ENCODE results near the gene MYT1. TPM values are rescaled to one million over a fixed set of nuclear protein-coding genes. Genes with fewer than 3 reads are reported as not detected.

The MYT1 gene
- polyA plus RNA-seq, 1 experiment, result not detected

DNA sequence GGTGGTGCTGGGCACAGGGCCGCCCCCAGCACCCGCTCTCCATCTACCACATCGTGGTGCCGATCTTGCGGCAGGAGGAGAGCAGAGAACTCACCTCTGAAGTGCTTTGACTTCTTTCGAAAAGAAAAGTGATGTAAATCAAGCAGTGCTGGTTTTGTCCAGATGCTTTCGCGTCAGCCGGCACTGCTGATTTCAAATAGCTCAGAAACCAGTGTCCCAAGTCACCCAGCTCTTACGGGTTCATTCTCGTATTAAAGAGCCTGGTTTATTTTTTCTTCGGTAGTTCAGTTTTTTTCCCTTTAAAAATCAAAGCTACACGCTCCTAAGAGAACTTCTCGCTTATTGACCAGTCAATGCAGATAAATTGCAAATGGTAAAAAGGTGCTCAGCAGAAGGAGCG lies 32.1 kb downstream of the MYT1 start:
- Histone ChIP-seq H3K27me3 (ENCODE audit: control insufficient read depth, insufficient read depth, low read length) (peaks cover 1% of the 10 kb centered on the region; the same call in 1 of the 2 replicates), H3K4me3 (ENCODE audit: low read depth, low read length) (no peak overlapping the region), H3K36me3 (ENCODE audit: control insufficient read depth, insufficient read depth, low read length) (no peaks in the 10 kb centered on the region)
- POLR2A ChIA-PET, result no interaction called here
- TF ChIP-seq, protein P1, sequence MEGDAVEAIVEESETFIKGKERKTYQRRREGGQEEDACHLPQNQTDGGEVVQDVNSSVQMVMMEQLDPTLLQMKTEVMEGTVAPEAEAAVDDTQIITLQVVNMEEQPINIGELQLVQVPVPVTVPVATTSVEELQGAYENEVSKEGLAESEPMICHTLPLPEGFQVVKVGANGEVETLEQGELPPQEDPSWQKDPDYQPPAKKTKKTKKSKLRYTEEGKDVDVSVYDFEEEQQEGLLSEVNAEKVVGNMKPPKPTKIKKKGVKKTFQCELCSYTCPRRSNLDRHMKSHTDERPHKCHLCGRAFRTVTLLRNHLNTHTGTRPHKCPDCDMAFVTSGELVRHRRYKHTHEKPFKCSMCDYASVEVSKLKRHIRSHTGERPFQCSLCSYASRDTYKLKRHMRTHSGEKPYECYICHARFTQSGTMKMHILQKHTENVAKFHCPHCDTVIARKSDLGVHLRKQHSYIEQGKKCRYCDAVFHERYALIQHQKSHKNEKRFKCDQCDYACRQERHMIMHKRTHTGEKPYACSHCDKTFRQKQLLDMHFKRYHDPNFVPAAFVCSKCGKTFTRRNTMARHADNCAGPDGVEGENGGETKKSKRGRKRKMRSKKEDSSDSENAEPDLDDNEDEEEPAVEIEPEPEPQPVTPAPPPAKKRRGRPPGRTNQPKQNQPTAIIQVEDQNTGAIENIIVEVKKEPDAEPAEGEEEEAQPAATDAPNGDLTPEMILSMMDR (IDR thresholded peaks at IDR 0.05; ENCODE audit: insufficient read depth, low read depth, low read length), result no peak
- CTCF ChIA-PET, result no interaction called here
- no peak for DNase-seq (ENCODE audit: low read depth)

DNA sequence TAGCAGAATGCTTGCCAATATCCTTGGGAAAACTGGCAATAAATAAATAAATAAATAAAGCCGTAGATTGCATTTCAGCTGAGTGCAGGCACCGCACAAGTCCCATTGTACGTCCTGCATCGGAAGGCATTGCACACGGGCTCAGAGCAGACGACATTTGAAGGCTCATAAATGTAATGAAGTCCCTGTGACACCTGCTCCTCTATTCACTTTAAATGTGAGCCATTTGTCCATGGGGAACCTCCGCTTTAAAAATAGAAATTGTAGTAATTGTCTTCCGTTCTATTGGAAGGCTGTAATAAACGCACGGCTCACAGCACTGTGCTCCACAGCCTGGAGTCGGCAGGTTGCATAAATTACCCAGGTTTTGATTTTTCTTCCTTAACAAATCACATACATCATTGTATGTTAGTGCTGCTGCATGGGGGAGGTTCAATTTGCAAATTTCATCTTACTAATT lies 32.6 kb downstream of the MYT1 start:
- ChIA-PET POLR2A (no interaction called here), CTCF (no interaction called here)
- Histone ChIP-seq H3K4me3 (ENCODE audit: low read depth, low read length) (no peak overlapping the region), H3K36me3 (ENCODE audit: control insufficient read depth, insufficient read depth, low read length) (no peaks in the 10 kb centered on the region), H3K27me3 (ENCODE audit: control insufficient read depth, insufficient read depth, low read length) (no peaks in the 10 kb centered on the region)
- DNase-seq (ENCODE audit: low read depth), result no peak
- TF ChIP-seq, protein P1 (IDR thresholded peaks at IDR 0.05; ENCODE audit: insufficient read depth, low read depth, low read length), result no peak

DNA sequence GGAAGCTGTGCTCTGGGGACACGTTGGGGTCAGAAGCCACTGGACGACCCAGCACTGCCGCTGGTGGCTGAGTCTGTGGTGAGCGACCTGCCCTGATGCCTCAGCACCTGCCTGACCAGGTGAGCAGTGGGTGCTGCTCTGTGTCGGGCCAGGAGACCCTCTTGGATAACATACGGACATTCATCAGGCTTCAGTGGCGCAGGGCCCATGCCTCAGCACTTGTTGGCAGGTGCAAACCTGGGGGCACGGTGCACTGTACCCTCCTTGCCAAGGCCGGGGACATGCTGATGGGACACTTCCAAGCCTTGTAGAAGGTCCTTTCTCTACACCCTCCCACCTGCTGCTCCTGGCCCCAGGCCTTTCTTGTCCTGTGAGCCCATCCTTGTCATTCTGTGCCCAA lies 34.1 kb downstream of the MYT1 start:
- TF ChIP-seq, protein P1 (IDR thresholded peaks at IDR 0.05; ENCODE audit: insufficient read depth, low read depth, low read length), result no peak
- no peak for DNase-seq (ENCODE audit: low read depth)
- POLR2A ChIA-PET, result no interaction called here
- no peaks in the 10 kb centered on the region for H3K36me3 ChIP-seq (ENCODE audit: control insufficient read depth, insufficient read depth, low read length)
- H3K27me3 ChIP-seq (ENCODE audit: control insufficient read depth, insufficient read depth, low read length), result no peaks in the 10 kb centered on the region
- no peak overlapping the region for H3K4me3 ChIP-seq (ENCODE audit: low read depth, low read length)
- CTCF ChIA-PET, result no interaction called here

DNA sequence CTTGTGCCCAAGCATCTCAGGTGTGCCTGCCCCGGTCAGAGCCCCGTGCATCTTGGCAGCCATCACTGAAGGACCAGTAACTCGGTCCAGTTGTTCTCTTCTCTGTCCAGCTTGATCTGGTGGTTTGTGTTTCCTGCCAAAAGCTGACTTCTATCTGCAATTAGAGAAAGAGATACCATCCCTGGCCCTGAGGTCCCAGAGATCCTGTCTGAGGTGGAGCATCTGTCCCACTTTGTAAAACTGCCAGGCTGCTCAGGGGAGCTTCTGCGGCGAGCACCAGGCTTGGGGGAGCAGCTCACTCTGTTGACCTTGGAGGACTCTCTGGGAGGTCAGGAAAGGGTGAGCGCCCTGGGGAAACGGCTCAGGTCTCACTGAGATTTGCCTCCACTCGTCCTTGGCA lies 35.1 kb downstream of the MYT1 start:
- TF ChIP-seq, protein P1 (IDR thresholded peaks at IDR 0.05; ENCODE audit: insufficient read depth, low read depth, low read length), result no peak
- CTCF ChIA-PET, result no interaction called here
- no peaks in the 10 kb centered on the region for H3K27me3 ChIP-seq (ENCODE audit: control insufficient read depth, insufficient read depth, low read length)
- DNase-seq (ENCODE audit: low read depth), result no peak
- POLR2A ChIA-PET, result no interaction called here
- H3K36me3 ChIP-seq (ENCODE audit: control insufficient read depth, insufficient read depth, low read length), result no peaks in the 10 kb centered on the region
- no peak overlapping the region for H3K4me3 ChIP-seq (ENCODE audit: low read depth, low read length)

DNA sequence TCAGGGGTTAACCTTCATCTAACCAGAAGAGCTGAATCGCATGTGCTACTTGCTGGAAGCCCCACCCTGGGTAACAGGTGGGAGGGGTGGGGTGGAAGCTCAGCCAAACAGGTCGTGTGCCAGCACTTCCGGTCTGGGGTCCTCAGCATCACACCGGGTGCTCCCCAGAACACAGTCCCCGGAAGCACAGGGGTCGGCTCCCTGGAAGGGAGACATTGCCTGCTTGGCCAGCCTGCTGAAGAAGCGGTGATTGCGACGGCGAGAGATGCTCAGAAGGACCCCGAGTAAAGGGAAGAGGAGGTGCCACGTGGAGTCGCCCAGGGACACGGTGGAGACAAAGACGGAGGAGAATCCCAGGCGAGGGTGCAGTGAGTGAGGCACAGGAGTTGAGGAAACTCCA lies 36.5 kb downstream of the MYT1 start:
- ChIA-PET CTCF (no interaction called here), POLR2A (no interaction called here)
- Histone ChIP-seq H3K27me3 (ENCODE audit: control insufficient read depth, insufficient read depth, low read length) (no peaks in the 10 kb centered on the region), H3K36me3 (ENCODE audit: control insufficient read depth, insufficient read depth, low read length) (no peaks in the 10 kb centered on the region), H3K4me3 (ENCODE audit: low read depth, low read length) (no peak overlapping the region)
- no peak for DNase-seq (ENCODE audit: low read depth)
- TF ChIP-seq, protein P1 (IDR thresholded peaks at IDR 0.05; ENCODE audit: insufficient read depth, low read depth, low read length), result no peak
